Fibroblast of mammary gland (primary cell): ENCODE data around the gene SIGLEC8.
A peak's percentile ranks its signal among the peaks of the same experiment; 100 is the strongest.
"Not testable (repeated sequence)": the region's sequence is repeated elsewhere in the genome, so short reads cannot be mapped to it uniquely, and the experiment has no call there.

Experiments
- DNase-seq: peaks from one replicate; pipeline ENCODE4 v3.0.0-alpha.2; 2010; ENCODE audit warnings: low read depth
- H3K4me3 ChIP-seq: 2 replicates; pipeline ENCODE4 v1.5.1; 2011; ENCODE audit warnings: low read depth, mild to moderate bottlenecking, low read length, moderate library complexity; ENCODE audit not compliant: control insufficient read depth
- TF ChIP-seq, protein P1 (sequence below): conservative IDR thresholded peaks from 2 replicates; pipeline ENCODE4 v1.5.1; 2011; ENCODE audit warnings: low read depth, low read length, inconsistent platforms; ENCODE audit not compliant: control insufficient read depth, insufficient read depth

The SIGLEC8 gene

DNA sequence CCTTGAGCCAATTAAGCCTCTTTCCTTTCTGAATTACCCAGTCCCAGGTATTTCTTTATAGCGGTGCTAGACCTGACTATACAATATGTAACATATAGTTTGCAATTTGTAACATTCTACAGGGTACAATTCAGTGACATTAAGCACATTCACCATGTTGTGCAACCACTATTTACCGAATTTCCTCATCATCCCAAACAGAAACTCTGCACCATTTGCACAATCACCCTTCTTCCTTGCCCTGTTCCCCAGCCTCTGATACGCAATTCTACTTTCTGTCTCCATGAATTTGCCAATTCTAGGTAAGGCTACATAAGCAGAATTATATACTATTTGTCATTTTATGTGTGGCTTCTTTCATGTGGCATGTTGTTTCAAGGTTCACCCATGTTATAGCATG is 27.1 kb downstream of the SIGLEC8 start:
- TF ChIP-seq, protein P1, sequence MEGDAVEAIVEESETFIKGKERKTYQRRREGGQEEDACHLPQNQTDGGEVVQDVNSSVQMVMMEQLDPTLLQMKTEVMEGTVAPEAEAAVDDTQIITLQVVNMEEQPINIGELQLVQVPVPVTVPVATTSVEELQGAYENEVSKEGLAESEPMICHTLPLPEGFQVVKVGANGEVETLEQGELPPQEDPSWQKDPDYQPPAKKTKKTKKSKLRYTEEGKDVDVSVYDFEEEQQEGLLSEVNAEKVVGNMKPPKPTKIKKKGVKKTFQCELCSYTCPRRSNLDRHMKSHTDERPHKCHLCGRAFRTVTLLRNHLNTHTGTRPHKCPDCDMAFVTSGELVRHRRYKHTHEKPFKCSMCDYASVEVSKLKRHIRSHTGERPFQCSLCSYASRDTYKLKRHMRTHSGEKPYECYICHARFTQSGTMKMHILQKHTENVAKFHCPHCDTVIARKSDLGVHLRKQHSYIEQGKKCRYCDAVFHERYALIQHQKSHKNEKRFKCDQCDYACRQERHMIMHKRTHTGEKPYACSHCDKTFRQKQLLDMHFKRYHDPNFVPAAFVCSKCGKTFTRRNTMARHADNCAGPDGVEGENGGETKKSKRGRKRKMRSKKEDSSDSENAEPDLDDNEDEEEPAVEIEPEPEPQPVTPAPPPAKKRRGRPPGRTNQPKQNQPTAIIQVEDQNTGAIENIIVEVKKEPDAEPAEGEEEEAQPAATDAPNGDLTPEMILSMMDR = no peak
- DNase-seq = no peak
- no peak overlapping the region for H3K4me3 ChIP-seq

DNA sequence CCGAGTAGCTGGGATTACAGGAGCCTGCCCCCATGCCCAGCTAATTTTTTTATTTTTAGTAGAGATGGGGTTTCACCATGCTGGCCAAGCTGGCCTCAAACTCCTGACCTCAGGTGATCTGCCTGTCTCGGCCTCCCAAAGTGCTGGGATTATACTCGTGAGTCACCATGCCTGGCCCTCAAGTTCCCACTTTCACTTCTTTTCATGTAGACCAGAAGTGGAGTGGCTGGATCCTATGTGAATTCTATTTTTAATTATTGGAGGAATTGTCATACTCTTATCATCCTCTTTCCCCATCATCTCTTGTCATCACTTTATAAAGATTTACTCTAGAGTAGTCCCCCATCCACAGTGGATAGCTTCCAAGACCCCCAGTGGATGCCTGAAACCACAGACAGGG is 28.0 kb downstream of the SIGLEC8 start:
- TF ChIP-seq, protein P1 = no peak
- H3K4me3 ChIP-seq = no peak overlapping the region
- DNase-seq = no peak

DNA sequence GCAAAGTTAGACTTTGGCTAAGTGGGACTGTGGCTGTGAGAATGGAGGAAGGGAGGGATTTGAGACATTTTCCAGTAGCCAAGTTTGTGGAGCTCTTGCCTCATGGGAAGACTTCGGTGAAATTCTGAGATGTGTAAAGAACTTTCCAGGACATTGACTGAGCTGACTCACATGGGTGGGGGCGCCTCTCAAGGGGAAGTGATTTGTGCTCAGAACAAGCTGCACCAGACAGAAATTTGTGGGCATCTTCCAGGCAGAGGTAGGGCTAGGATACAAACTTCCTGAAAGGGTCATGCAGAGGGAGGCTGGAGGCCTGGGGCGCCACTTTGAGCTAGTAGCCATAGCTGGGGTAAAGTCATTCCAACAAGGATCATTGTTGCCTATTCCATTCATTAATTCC is 31.1 kb downstream of the SIGLEC8 start:
- no peak overlapping the region for H3K4me3 ChIP-seq
- TF ChIP-seq, protein P1 = no peak
- DNase-seq = no peak

DNA sequence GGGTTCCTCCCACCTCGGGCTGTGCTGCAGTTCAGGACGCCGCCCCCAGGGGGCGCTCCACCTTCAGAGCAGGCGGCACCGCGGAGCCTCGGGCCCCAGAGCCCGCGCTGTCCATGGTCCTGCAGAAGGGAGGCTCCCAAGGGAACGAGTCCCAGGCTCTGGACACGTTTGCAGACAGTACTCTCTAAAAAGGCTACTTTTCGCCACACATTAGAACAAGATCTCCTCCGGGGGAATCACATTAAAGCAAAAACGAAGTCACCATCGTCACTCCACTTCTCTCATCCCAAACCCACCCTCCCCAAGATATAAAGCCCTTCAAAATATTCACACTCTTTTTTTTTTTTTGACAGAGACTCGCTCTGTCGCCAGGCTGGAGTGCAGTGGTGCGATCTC is 36.2 kb downstream of the SIGLEC8 start:
- no peak overlapping the region for H3K4me3 ChIP-seq
- DNase-seq = peak; percentile 60
- TF ChIP-seq, protein P1 = peak; percentile 90

DNA sequence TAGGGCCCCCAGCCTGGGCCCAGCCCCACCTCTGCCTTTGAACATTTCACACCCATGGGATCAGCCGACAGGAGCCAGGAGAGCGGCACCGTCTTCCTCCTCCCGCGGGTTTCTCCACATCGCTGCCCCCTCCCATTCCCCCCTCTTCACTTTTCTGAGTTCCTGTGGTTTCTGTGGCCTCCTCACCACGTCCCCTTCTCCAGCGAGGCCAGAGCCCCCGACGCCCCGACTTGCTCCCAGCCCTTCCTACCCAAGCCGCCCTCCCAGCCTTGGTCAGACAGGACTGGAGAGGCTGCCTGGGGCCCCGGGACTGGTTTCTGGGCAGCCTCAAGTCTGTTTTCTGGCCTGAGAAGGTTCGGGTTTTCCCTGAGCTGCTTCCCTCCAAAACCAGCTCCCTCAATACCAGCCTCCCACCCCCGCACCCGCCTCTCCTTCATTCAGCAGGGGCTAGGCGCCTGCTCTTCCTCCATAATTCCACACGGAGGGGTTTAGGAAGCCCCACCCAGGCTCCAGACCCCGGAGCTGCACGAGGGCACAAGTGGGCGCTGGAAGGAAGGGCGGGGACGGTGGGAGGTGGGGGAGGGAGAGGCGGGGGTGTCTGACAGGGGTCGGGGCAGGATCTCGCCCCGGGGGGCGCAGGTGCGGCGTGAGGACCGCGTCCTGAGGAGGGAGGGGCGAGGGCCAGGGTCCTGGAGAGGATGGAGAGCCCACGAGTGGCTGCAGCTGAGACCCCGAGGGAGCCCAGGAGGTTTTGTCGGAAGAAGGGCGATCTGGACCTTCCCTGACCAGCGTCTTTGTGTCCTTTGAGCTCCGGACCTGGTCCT is 36.8 kb downstream of the SIGLEC8 start:
- no peak for DNase-seq
- H3K4me3 ChIP-seq = no peak overlapping the region
- TF ChIP-seq, protein P1 = no peak

DNA sequence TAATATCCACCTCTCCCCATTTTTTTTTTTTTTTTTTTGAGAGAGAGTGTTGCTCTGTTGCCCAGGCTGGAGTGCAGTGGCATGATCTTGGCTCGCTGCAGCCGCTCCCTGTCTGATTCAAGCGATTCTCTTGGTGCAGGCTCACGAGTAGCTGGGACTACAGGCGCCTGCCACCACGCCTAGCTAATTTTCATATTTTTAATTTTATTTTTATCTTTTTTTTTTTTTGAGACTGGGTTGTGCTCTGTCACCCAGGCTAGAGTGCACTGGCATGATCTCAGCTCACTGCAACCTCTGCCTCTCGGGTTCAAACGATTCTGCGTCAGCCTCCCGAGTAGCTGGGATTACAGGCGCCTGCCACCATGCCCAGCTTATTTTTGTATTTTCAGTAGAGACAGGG is 37.7 kb downstream of the SIGLEC8 start:
- not testable (repeated sequence) for DNase-seq, H3K4me3 ChIP-seq

DNA sequence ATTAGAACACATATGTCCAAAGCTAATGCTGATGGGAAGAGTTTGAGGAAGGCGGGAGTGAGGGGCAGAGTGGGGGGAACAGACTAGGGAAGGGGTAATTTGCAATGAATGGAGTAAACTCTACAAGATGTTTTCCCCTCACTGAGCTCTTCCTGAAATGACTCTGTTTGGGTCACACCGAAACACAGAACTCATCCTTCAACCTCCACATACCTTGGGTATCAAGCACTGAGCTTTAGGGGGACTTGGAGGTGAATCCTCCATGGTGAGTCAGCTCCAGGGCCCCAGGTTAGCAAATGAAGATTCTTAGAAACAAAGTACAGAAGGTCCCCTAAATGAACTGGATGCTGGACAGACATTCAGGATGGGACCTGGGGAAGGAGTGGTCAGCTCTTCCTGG is 39.5 kb downstream of the SIGLEC8 start:
- DNase-seq = no peak
- no peak overlapping the region for H3K4me3 ChIP-seq
- TF ChIP-seq, protein P1 = no peak
